Stomach (tissue), 4 donors: ENCODE data around the gene TBC1D10B.

Experiments
- EP300 ChIP-seq: sonication (generic); formaldehyde crosslinking; IDR thresholded peaks from one replicate; pipeline ENCODE4 v1.6.1; 2017; ENCODE audit warnings: antibody characterized with exemption
- POLR2A ChIP-seq, 4 donors: fragments of 450-650 bp; IDR thresholded peaks; one replicate each; pipeline ENCODE4 v1.6.1; 2016; ENCODE audit warnings: antibody characterized with exemption in 4 of 4, control low read depth in 2 of 4, mild to moderate bottlenecking in 1 of 4, moderate library complexity in 1 of 4
- TF ChIP-seq, protein P1 (sequence below), 7 experiments: fragments of 450-650 bp in 4 of 7; fragments of 200-600 bp in 3 of 7; sonication (generic) in 3 of 7; IDR thresholded peaks; one replicate each; pipeline ENCODE4 v1.5.1; 2016 to 2019; ENCODE audit warnings: antibody characterized with exemption in 7 of 7, control low read depth in 2 of 7, mild to moderate bottlenecking in 1 of 7

DNA sequence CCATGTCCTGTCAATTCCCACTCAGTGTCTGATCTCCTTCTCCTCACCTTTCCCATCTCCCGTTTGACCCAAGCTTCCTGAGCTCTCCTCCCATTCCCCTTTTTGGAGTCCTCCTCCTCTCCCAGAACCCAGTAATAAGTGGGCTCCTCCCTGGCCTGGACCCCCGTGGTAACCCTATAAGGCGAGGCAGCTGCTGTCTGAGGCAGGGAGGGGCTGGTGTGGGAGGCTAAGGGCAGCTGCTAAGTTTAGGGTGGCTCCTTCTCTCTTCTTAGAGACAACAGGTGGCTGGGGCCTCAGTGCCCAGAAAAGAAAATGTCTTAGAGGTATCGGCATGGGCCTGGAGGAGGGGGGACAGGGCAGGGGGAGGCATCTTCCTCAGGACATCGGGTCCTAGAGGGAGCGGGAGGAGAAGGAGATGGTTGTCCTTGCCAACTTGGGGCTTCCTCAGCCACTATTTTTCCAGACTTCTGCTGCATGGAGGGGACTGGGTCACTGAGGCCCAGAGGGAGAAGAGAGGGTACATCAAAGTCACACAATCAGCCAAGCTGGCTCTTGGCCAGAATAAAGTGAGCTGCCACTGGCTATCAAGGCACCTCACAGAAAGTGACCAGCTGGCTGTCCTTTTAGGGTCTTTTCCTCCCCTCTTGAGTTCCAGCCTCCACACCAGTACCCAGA is 1.9 kb upstream of the TBC1D10B start:
- TF ChIP-seq, protein P1, sequence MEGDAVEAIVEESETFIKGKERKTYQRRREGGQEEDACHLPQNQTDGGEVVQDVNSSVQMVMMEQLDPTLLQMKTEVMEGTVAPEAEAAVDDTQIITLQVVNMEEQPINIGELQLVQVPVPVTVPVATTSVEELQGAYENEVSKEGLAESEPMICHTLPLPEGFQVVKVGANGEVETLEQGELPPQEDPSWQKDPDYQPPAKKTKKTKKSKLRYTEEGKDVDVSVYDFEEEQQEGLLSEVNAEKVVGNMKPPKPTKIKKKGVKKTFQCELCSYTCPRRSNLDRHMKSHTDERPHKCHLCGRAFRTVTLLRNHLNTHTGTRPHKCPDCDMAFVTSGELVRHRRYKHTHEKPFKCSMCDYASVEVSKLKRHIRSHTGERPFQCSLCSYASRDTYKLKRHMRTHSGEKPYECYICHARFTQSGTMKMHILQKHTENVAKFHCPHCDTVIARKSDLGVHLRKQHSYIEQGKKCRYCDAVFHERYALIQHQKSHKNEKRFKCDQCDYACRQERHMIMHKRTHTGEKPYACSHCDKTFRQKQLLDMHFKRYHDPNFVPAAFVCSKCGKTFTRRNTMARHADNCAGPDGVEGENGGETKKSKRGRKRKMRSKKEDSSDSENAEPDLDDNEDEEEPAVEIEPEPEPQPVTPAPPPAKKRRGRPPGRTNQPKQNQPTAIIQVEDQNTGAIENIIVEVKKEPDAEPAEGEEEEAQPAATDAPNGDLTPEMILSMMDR (IDR thresholded peaks at IDR 0.05): no peak
- TF ChIP-seq EP300: no peak
- no peak for TF ChIP-seq POLR2A (IDR thresholded peaks at IDR 0.05)
